Glutamatergic neuron (in vitro differentiated cells): ENCODE measurements around the gene RGPD8. TPM values are rescaled to one million over a fixed set of nuclear protein-coding genes. Genes with fewer than 3 reads are reported as not detected.
A peak's percentile ranks its signal among the peaks of the same experiment; 100 is the strongest.
"Not testable (repeated sequence)": the region's sequence is repeated elsewhere in the genome, so short reads cannot be mapped to it uniquely, and the experiment has no call there.

Experiments
- DNase-seq: peaks from one replicate; pipeline ENCODE4 v3.0.0; 2022
- H3K27ac Mint-ChIP-seq: one replicate; pipeline ENCODE4 v1.8.0; 2020; ENCODE audit warnings: mild to moderate bottlenecking, mixed read lengths, inconsistent platforms; ENCODE audit not compliant: unreplicated experiment
- H3K27me3 Mint-ChIP-seq: one replicate; pipeline ENCODE4 v1.8.0; 2020; ENCODE audit warnings: mild to moderate bottlenecking, moderate library complexity, mixed read lengths, inconsistent platforms; ENCODE audit not compliant: unreplicated experiment
- H3K36me3 Mint-ChIP-seq: one replicate; pipeline ENCODE4 v1.8.0; 2020; ENCODE audit warnings: mild to moderate bottlenecking, mixed read lengths, inconsistent platforms; ENCODE audit not compliant: unreplicated experiment
- H3K4me1 Mint-ChIP-seq: one replicate; pipeline ENCODE4 v1.8.0; 2020; ENCODE audit warnings: mild to moderate bottlenecking, low read depth, mixed read lengths, inconsistent platforms; ENCODE audit not compliant: unreplicated experiment
- H3K4me3 Mint-ChIP-seq: one replicate; pipeline ENCODE4 v1.8.0; 2020; ENCODE audit warnings: mild to moderate bottlenecking, mixed read lengths, inconsistent platforms; ENCODE audit not compliant: unreplicated experiment
- H3K9me3 Mint-ChIP-seq: one replicate; pipeline ENCODE4 v1.8.0; 2020; ENCODE audit warnings: mild to moderate bottlenecking, moderate library complexity, mixed read lengths, inconsistent platforms; ENCODE audit not compliant: unreplicated experiment
- total RNA-seq: library from RNA; stranded (reverse); fragmentation: NEBNext Ultra II Directional; extraction: Animal tissue kit (Norgen Biotek cat#: 25700); gene quantifications from one replicate; pipeline ENCODE4 v1.2.1, GENCODE V29; 2021; ENCODE audit not compliant: unreplicated experiment
- TF ChIP-seq, protein P1 (sequence below): fragments of 200-600 bp; sonication (generic); IDR thresholded peaks from one replicate; pipeline ENCODE4 v1.5.0; 2021; ENCODE audit not compliant: partially characterized antibody, unreplicated experiment

Gene RGPD8
- total RNA-seq, 1 donor from 2014 or later: 29.3 TPM

DNA sequence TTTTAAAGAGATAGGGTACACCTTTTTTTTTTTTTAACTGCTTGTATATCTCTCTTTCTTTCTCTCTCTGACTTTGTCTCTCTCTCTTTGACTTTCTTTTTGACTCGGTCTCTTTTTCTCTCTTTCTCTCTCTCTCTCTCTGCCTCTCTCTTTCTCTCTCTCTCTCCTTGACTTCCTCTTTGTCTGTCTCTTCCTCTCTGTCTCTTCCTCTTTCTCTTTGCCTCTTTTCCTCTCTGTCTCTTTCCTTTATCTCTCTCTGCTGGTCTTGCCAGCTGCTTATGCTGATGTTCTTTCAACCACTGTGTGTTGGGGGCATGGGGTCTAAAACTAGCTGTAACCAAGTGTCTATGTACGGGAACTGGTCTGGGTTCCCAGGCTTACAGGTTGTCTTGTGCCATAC, 81.2 kb downstream of the RGPD8 start:
- not testable (repeated sequence) for H3K27me3 Mint-ChIP-seq, H3K4me1 Mint-ChIP-seq, H3K27ac Mint-ChIP-seq, H3K36me3 Mint-ChIP-seq, H3K9me3 Mint-ChIP-seq, DNase-seq, H3K4me3 Mint-ChIP-seq

GRCh38 chr2:112345030-112346027, 88.1 kb downstream of the RGPD8 start:
- TF ChIP-seq, protein P1, sequence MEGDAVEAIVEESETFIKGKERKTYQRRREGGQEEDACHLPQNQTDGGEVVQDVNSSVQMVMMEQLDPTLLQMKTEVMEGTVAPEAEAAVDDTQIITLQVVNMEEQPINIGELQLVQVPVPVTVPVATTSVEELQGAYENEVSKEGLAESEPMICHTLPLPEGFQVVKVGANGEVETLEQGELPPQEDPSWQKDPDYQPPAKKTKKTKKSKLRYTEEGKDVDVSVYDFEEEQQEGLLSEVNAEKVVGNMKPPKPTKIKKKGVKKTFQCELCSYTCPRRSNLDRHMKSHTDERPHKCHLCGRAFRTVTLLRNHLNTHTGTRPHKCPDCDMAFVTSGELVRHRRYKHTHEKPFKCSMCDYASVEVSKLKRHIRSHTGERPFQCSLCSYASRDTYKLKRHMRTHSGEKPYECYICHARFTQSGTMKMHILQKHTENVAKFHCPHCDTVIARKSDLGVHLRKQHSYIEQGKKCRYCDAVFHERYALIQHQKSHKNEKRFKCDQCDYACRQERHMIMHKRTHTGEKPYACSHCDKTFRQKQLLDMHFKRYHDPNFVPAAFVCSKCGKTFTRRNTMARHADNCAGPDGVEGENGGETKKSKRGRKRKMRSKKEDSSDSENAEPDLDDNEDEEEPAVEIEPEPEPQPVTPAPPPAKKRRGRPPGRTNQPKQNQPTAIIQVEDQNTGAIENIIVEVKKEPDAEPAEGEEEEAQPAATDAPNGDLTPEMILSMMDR: peak; percentile 30
- DNase-seq: no peak
- Mint-ChIP-seq H3K4me1 (no peaks in the 10 kb centered on the region), H3K27me3 (peaks cover 8% of the 10 kb centered on the region), H3K9me3 (no peaks in the 10 kb centered on the region), H3K4me3 (no peak overlapping the region), H3K27ac (no peak overlapping the region), H3K36me3 (peaks cover 6% of the 10 kb centered on the region)

- no peak for DNase-seq
- no peak overlapping the region for H3K27ac Mint-ChIP-seq
- no peak overlapping the region for H3K4me3 Mint-ChIP-seq
- peaks cover 6% of the 10 kb centered on the region for H3K36me3 Mint-ChIP-seq
- no peaks in the 10 kb centered on the region for H3K9me3 Mint-ChIP-seq
- peaks cover 8% of the 10 kb centered on the region for H3K27me3 Mint-ChIP-seq
- no peaks in the 10 kb centered on the region for H3K4me1 Mint-ChIP-seq
- TF ChIP-seq, protein P1: no peak
These were observed 89.4 kb downstream of the RGPD8 start for GRCh38 chr2:112343827-112344585.

DNA sequence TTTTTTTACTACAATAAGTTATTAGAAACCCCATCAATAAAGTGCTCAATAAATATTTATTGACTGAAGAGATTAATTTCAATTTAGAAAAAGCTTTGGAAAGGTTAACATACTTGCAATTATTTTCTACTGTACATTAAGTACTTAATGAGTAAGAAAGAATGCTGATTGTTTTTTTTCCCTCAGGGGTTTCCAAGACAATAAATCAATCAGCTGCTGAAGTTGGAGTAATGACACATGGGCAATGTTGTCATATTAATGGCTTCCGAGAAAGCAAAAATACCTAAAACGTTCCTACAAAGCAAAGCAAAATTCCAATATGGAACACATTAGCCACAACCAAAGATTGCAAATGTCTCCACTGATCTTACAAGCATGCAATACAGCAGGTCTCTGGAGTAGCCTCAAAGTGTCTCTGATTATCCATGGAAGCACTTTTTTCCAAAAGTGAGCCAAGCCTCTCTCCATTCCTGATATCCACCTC, 91.3 kb downstream of the RGPD8 start:
- no peaks in the 10 kb centered on the region for H3K9me3 Mint-ChIP-seq
- H3K4me3 Mint-ChIP-seq: no peak overlapping the region
- peaks cover 8% of the 10 kb centered on the region for H3K27me3 Mint-ChIP-seq
- DNase-seq: no peak
- no peaks in the 10 kb centered on the region for H3K4me1 Mint-ChIP-seq
- no peak overlapping the region for H3K27ac Mint-ChIP-seq
- TF ChIP-seq, protein P1: no peak
- peaks cover 3% of the 10 kb centered on the region for H3K36me3 Mint-ChIP-seq

GRCh38 chr2:112340475-112341267, 92.8 kb downstream of the RGPD8 start:
- Mint-ChIP-seq H3K9me3 (no peaks in the 10 kb centered on the region), H3K36me3 (no peaks in the 10 kb centered on the region), H3K4me3 (no peak overlapping the region), H3K4me1 (no peaks in the 10 kb centered on the region), H3K27ac (no peak overlapping the region), H3K27me3 (peaks cover 3% of the 10 kb centered on the region)
- DNase-seq: no peak
- TF ChIP-seq, protein P1: no peak
